M059J (cell line): ENCODE results near the gene ALX3. TPM values are rescaled to one million over a fixed set of nuclear protein-coding genes. Genes with fewer than 3 reads are reported as not detected.
"Not testable (repeated sequence)": the region's sequence is repeated elsewhere in the genome, so short reads cannot be mapped to it uniquely, and the experiment has no call there.

Source experiments
- DNase-seq: peaks from one replicate; pipeline ENCODE4 v3.0.0-alpha.2; 2012; ENCODE audit warnings: low read depth
- total RNA-seq: library from RNA; depleted of rRNA; stranded (reverse); fragments of >200 nt; shearing (Covaris generic); gene quantifications from 2 replicates; pipeline ENCODE4 v1.2.3, GENCODE V29; 2014

The ALX3 gene
- total RNA-seq, 1 experiment from 2014 or later = not detected

GRCh38 chr1:110047463-110047862 is 23.0 kb downstream of the ALX3 start:
- no peak for DNase-seq

- no peak for DNase-seq
Measured at GRCh38 chr1:110043016-110043415, 27.5 kb downstream of the ALX3 start.

GRCh38 chr1:110040548-110040947 is 29.9 kb downstream of the ALX3 start:
- DNase-seq = no peak

- DNase-seq = no peak
Measured at GRCh38 chr1:110039641-110040040, 30.8 kb downstream of the ALX3 start.

- DNase-seq = no peak
Measured at GRCh38 chr1:110038271-110038670, 32.2 kb downstream of the ALX3 start.

- peak; percentile 37 for DNase-seq
Measured at GRCh38 chr1:110035236-110035752, 35.2 kb downstream of the ALX3 start.

GRCh38 chr1:110034451-110035235 is 35.8 kb downstream of the ALX3 start, which contains the start of gene STRIP1:
STRIP1 (plus strand) TSS chr1:110034624; CDS start chr1:110034638, 14 bp downstream.
- DNase-seq = peak; percentile 98

- no peak for DNase-seq
Measured at GRCh38 chr1:110034040-110034450, 36.4 kb downstream of the ALX3 start.

- no peak for DNase-seq
Measured at GRCh38 chr1:110033421-110033820, 37.1 kb downstream of the ALX3 start.

- DNase-seq = no peak
Measured at GRCh38 chr1:110032327-110032726, 38.1 kb downstream of the ALX3 start.

- not testable (repeated sequence) for DNase-seq
Measured at GRCh38 chr1:110030687-110031086, 39.8 kb downstream of the ALX3 start.

GRCh38 chr1:110024613-110025012 is 45.9 kb downstream of the ALX3 start:
- DNase-seq = no peak

- DNase-seq = no peak
Measured at GRCh38 chr1:110021285-110021684, 49.2 kb downstream of the ALX3 start.

- DNase-seq = no peak
Measured at GRCh38 chr1:110019770-110020169, 50.7 kb downstream of the ALX3 start.

- no peak for DNase-seq
Measured at GRCh38 chr1:110018396-110018795, 52.1 kb downstream of the ALX3 start.

- DNase-seq = no peak
Measured at GRCh38 chr1:110017792-110018191, 52.7 kb downstream of the ALX3 start.

- no peak for DNase-seq
Measured at GRCh38 chr1:110012100-110012780, 58.2 kb downstream of the ALX3 start.

GRCh38 chr1:110011527-110012041 is 58.9 kb downstream of the ALX3 start:
- DNase-seq = peak; percentile 68
